Esophagus squamous epithelium (tissue), 4 donors: ENCODE data around the gene AMH.

Source experiments
- POLR2A ChIP-seq, 4 donors: fragments of 450-650 bp; IDR thresholded peaks; one replicate each; pipeline ENCODE4 v1.6.1; 2017; ENCODE audit warnings: antibody characterized with exemption in 4 of 4, mild to moderate bottlenecking in 4 of 4, moderate library complexity in 3 of 4
- TF ChIP-seq, protein P1 (sequence below), 6 experiments: fragments of 450-650 bp in 4 of 6; fragments of 200-600 bp in 2 of 6; sonication (generic) in 2 of 6; IDR thresholded peaks; one replicate each; pipeline ENCODE4 v1.5.1; 2016 to 2019; ENCODE audit warnings: antibody characterized with exemption in 6 of 6, mild to moderate bottlenecking in 4 of 6, moderate library complexity in 4 of 6

DNA sequence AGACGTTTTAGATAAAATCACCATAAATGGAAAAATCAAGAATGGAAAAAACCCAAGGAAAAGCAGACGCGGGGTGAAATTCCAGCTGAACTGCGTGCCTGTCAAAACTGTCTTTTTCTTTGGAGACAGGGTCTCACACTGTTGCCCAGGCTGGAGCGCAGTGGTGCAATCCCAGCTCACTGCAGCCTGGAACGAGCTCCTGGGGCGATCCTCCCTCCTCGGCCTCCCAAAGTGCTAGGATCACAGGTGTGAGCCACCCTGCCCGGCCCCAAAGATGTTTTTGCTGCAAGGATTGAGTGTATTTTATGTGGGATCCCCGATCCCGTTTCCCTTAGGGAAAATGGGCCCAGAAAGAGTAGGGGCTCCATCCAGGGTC lies 33.7 kb downstream of the AMH start:
- no peak for TF ChIP-seq POLR2A (IDR thresholded peaks at IDR 0.05)
- TF ChIP-seq, protein P1, sequence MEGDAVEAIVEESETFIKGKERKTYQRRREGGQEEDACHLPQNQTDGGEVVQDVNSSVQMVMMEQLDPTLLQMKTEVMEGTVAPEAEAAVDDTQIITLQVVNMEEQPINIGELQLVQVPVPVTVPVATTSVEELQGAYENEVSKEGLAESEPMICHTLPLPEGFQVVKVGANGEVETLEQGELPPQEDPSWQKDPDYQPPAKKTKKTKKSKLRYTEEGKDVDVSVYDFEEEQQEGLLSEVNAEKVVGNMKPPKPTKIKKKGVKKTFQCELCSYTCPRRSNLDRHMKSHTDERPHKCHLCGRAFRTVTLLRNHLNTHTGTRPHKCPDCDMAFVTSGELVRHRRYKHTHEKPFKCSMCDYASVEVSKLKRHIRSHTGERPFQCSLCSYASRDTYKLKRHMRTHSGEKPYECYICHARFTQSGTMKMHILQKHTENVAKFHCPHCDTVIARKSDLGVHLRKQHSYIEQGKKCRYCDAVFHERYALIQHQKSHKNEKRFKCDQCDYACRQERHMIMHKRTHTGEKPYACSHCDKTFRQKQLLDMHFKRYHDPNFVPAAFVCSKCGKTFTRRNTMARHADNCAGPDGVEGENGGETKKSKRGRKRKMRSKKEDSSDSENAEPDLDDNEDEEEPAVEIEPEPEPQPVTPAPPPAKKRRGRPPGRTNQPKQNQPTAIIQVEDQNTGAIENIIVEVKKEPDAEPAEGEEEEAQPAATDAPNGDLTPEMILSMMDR (IDR thresholded peaks at IDR 0.05): no peak
